ENCODE data around the gene TNRC18. TPM values are rescaled to one million over a fixed set of nuclear protein-coding genes. Genes with fewer than 3 reads are reported as not detected.

Gene TNRC18
- total and polyA plus RNA-seq, 9 of the 15 experiments (the other 6 are each of a cell fraction or from before 2014, with no cell fraction given), result 0.03 to 43.2 (median 18.0) TPM

DNA sequence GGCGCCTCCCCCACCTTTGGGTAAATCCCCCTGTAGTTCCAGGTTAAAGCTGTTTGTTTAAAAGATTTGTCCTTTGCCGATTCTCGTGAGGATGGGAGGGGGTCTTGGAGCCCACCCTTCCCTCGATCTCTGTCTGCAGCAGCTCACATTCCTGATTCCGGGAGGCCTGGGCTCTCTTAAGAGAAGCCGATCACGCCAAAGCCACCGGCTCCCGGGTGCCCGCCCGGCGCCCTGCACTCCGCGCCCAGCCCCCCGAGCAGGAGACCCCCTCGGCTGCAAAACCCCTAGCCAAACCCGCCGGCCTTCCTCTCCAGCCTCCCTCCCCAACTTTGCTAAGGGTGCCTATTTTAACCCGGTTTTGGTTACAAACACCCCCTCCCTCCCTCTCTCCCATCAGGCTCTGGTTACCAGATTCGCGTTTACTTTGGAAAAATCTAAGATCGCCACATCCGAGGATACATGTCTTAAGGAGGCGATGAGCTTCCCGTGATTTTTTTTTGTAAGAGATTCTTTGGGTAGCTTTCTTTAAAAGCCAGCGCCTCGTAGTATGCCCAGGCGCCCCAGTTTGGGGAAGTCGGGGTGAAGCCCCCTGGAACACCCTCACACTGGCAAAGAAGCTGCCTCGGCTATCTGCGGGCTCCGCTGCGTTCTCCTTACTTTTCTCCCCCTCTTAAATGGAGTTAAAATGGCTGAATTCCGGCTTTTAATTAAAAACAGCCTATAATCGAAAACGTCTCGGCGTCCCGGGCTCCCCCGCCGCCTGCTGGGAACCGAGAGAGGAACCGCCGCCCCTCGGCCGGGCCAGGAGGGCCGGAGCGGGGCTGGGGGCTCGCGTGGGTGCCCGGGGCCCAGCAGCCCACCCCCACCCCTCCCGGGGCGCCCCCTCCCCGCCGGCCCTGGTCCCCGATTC lies 983 bp downstream of the TNRC18 start:
- no peaks in the 10 kb centered on the region for H3K9me3 ChIP-seq (replicated peaks; ENCODE audit: control insufficient read depth, insufficient read depth, low read depth, low read length)
- DNase-seq (ENCODE audit: extremely low read depth in 1 of 4, low spot score in 3 of 4) (peak; percentile 9 to 50 (median 29)), FAIRE-seq (peak; percentile 75), ATAC-seq (no peak)
- WGBS (ENCODE audit: insufficient coverage, low coverage, missing lambda C conversion rate), result under 1% methylated on average over 35 of the region's 56 CpGs
- peak overlapping the region; percentile 75 for H3K4me2 ChIP-seq (ENCODE audit: insufficient read depth, low read length)
- H3K79me2 ChIP-seq (ENCODE audit: control insufficient read depth, insufficient read depth, low read length), result peaks cover 92% of the 10 kb centered on the region
- ChIA-PET POLR2A (interaction anchor here (0.6 to 2.7 kb wide), 12 partner anchors 9 to 757 kb away, joined by 3 to 12 read pairs (median 4); no protein-coding TSS in a partner anchor), CTCF (ENCODE audit: low intra/inter-chr PET ratio) (no interaction called here)
- no peaks in the 10 kb centered on the region for H3K9me1 ChIP-seq (ENCODE audit: control insufficient read depth, insufficient read depth, low read length)
- H4K20me1 ChIP-seq (replicated peaks; ENCODE audit: control insufficient read depth, insufficient read depth, low read length), result no peaks in the 10 kb centered on the region
- H3K9ac ChIP-seq (ENCODE audit: insufficient read depth in 1 of 2, low read depth in 2 of 2, low read length in 2 of 2), result peak overlapping the region; percentile 84 to 95
- peaks cover 28 to 81% of the 10 kb centered on the region in 2 experiments for H3K4me1 ChIP-seq (replicated peaks in 1 of 2; ENCODE audit: control insufficient read depth in 2 of 2, insufficient read depth in 2 of 2, low read length in 2 of 2)
- peak overlapping the region; percentile 96 for H3K27ac ChIP-seq (ENCODE audit: extremely low read depth, low read depth, low read length)
- H3K27me3 ChIP-seq (ENCODE audit: control insufficient read depth in 2 of 2, insufficient read depth in 2 of 2, low read length in 2 of 2), result no peaks in the 10 kb centered on the region
- H2AFZ ChIP-seq (ENCODE audit: low read depth, low read length), result no peak overlapping the region
- peak overlapping the region; percentile 93 for H3K4me3 ChIP-seq
- intact Hi-C loops (cut with micrococcal nuclease) (no loop called here), in situ Hi-C loops (cut with MboI) (no loop called here)
- TSS peak; percentile 40 for BruUV-seq (replicated peaks)
- peaks cover 12% of the 10 kb centered on the region; the same call in 1 of the 3 replicates for H3K36me3 ChIP-seq (ENCODE audit: control insufficient read depth, insufficient read depth, low read length)
- TF ChIP-seq PRPF4 (IDR thresholded peaks at IDR 0.05; ENCODE audit: insufficient read depth, low read depth, low read length, poor library complexity, severe bottlenecking) (peak; percentile 3), HNRNPUL1 (IDR thresholded peaks at IDR 0.05; ENCODE audit: low read length) (no peak), RBBP5 (IDR thresholded peaks at IDR 0.05; ENCODE audit: borderline replicate concordance, insufficient read depth, low read length, poor library complexity, severe bottlenecking) (peak; percentile 0), NCOA1 (IDR thresholded peaks at IDR 0.05; ENCODE audit: low read depth) (no peak), DIDO1 (tag; IDR thresholded peaks at IDR 0.05; ENCODE audit: low read depth) (no peak), HMG20B (CRISPR knock-in tag; IDR thresholded peaks at IDR 0.05) (no peak), HSF4 (CRISPR knock-in tag; IDR thresholded peaks at IDR 0.05; ENCODE audit: borderline replicate concordance) (no peak)
- TF ChIP-seq, protein P1, sequence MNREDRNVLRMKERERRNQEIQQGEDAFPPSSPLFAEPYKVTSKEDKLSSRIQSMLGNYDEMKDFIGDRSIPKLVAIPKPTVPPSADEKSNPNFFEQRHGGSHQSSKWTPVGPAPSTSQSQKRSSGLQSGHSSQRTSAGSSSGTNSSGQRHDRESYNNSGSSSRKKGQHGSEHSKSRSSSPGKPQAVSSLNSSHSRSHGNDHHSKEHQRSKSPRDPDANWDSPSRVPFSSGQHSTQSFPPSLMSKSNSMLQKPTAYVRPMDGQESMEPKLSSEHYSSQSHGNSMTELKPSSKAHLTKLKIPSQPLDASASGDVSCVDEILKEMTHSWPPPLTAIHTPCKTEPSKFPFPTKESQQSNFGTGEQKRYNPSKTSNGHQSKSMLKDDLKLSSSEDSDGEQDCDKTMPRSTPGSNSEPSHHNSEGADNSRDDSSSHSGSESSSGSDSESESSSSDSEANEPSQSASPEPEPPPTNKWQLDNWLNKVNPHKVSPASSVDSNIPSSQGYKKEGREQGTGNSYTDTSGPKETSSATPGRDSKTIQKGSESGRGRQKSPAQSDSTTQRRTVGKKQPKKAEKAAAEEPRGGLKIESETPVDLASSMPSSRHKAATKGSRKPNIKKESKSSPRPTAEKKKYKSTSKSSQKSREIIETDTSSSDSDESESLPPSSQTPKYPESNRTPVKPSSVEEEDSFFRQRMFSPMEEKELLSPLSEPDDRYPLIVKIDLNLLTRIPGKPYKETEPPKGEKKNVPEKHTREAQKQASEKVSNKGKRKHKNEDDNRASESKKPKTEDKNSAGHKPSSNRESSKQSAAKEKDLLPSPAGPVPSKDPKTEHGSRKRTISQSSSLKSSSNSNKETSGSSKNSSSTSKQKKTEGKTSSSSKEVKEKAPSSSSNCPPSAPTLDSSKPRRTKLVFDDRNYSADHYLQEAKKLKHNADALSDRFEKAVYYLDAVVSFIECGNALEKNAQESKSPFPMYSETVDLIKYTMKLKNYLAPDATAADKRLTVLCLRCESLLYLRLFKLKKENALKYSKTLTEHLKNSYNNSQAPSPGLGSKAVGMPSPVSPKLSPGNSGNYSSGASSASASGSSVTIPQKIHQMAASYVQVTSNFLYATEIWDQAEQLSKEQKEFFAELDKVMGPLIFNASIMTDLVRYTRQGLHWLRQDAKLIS (CRISPR knock-in tag; IDR thresholded peaks at IDR 0.05), result peak; percentile 21; the same call in 1 of the 2 replicates
- TF ChIP-seq, protein P2, sequence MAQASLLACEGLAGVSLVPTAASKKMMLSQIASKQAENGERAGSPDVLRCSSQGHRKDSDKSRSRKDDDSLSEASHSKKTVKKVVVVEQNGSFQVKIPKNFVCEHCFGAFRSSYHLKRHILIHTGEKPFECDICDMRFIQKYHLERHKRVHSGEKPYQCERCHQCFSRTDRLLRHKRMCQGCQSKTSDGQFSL (CRISPR knock-in tag; IDR thresholded peaks at IDR 0.05), result no peak; the same call in 1 of the 2 replicates
- TF ChIP-seq, protein P2 (tag; IDR thresholded peaks at IDR 0.05), result 0 out of 4 replicates have a peak, but pooled peaks of 1 of the 2 experiments have one; percentile 18
